Choroid plexus epithelial cell (primary cell): ENCODE results near the gene TNFAIP1.

ENCODE experiments used
- DNase-seq: peaks from one replicate; pipeline ENCODE4 v3.0.0-alpha.2; 2010; ENCODE audit warnings: low read depth
- H3K4me3 ChIP-seq: 2 replicates; pipeline ENCODE4 v1.5.1; 2011; ENCODE audit warnings: low read depth, mild to moderate bottlenecking, control low read depth, low read length, moderate library complexity
- TF ChIP-seq, protein P1 (sequence below): conservative IDR thresholded peaks from 2 replicates; pipeline ENCODE4 v1.5.1; 2011; ENCODE audit warnings: low read depth, mild to moderate bottlenecking, control low read depth, inconsistent platforms, low read length, moderate library complexity

Gene TNFAIP1

GRCh38 chr17:28392491-28392890 lies 56.9 kb downstream of the TNFAIP1 start:
- no peak for DNase-seq
- TF ChIP-seq, protein P1, sequence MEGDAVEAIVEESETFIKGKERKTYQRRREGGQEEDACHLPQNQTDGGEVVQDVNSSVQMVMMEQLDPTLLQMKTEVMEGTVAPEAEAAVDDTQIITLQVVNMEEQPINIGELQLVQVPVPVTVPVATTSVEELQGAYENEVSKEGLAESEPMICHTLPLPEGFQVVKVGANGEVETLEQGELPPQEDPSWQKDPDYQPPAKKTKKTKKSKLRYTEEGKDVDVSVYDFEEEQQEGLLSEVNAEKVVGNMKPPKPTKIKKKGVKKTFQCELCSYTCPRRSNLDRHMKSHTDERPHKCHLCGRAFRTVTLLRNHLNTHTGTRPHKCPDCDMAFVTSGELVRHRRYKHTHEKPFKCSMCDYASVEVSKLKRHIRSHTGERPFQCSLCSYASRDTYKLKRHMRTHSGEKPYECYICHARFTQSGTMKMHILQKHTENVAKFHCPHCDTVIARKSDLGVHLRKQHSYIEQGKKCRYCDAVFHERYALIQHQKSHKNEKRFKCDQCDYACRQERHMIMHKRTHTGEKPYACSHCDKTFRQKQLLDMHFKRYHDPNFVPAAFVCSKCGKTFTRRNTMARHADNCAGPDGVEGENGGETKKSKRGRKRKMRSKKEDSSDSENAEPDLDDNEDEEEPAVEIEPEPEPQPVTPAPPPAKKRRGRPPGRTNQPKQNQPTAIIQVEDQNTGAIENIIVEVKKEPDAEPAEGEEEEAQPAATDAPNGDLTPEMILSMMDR = no peak
- H3K4me3 ChIP-seq = no peak overlapping the region

DNA sequence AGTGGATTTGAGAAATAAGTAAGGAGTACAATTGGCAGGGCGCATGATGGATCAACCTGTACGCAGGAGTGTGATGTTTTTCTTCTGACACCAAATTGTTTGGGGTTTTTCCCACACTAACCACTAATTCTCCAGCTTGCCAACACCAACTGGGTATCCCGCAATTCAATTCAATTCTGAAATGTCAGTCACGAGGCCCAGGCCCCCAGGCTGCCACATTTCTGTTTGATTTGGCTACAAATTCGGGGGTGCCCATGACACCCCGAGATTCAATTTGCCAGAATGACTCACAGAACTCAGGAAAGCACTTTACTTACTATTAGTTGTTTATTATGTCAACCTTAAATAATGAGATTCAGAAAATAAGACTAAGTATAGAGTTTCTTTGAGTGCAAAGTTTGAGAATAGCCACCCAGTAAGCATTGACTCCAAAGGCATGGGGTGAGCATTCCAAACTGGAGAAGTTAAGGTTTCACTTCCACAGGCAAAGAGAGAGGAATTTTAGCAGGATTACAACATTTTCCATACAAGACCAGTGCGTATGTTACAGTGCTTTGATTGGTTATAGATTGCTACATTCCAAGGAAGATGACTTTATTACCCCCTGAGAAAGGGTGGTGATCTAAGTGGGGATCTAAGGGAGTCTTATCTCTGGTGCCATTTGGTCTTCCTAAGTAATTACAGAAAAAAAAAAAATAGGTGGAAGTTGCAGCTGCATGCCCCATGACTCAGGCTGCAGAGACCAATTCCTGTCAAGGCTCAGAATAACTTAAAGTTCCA lies 59.0 kb downstream of the TNFAIP1 start:
- TF ChIP-seq, protein P1 = no peak
- DNase-seq = peak; percentile 22
- H3K4me3 ChIP-seq = no peak overlapping the region

GRCh38 chr17:28395426-28395825 lies 59.9 kb downstream of the TNFAIP1 start:
- TF ChIP-seq, protein P1 = no peak
- no peak for DNase-seq
- H3K4me3 ChIP-seq = no peak overlapping the region

GRCh38 chr17:28395968-28396367 lies 60.4 kb downstream of the TNFAIP1 start:
- DNase-seq = no peak
- TF ChIP-seq, protein P1 = no peak
- H3K4me3 ChIP-seq = no peak overlapping the region
